ENCODE results near the gene PRC1. TPM values are rescaled to one million over a fixed set of nuclear protein-coding genes. Genes with fewer than 3 reads are reported as not detected.

PRC1 gene
- total and polyA plus RNA-seq, 4 donors: 5.0 to 31.1 (median 7.9) TPM

DNA sequence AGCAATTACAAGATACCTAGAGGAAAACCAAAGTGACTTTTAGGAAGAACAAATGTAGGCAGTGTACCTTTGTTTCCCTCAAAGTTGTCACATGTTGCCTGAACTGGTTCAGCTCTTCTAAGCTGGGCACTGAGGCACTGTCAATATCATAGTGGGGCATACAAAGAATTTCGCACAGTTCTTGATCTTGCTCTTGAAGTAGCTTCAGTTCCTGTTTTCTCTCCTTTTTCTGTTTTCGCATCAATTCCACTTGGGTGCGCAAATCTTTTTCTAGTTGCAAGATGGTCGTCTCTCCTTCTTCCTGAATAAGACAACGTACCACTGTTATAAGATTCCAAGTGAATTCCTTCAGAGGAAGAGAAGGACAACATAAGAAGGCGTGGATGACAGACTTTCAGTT is 12.7 kb downstream of the PRC1 start:
- no peak for ATAC-seq (ENCODE audit: insufficient read depth, low FRiP score)
- H3K4me1 ChIP-seq (ENCODE audit: control insufficient read depth in 5 of 5, insufficient read depth in 5 of 5, low read length in 5 of 5): no peaks in the 10 kb centered on the region
- no peak overlapping the region for H3K4me3 ChIP-seq

DNA sequence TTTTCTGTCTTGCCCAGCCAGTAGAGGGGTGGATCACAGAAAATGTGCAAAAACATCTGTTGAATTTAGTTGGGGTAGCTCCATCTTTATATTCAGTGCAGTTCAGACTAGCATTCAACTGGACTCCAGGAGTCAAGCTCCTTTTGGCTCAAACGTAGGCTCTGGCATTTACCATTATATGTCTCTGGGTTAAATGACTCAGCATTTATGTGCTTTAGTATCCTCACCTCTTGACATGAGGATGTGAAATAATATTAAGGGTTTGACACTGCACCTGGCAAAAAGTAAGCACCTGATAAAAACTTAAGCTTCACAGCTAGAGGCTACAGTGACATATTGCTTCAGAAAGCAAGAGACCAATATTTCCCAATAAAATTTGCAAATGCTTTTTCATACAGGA is 14.8 kb downstream of the PRC1 start:
- Histone ChIP-seq H3K9me3 (ENCODE audit: control insufficient read depth in 4 of 4, insufficient read depth in 3 of 4, low read length in 3 of 4) (no peaks in the 10 kb centered on the region), H3K4me3 (no peak overlapping the region), H3K27ac (ENCODE audit: low read depth in 1 of 2, low read length in 1 of 2) (no peak overlapping the region), H3K27me3 (ENCODE audit: control insufficient read depth in 3 of 3, insufficient read depth in 3 of 3, low read length in 2 of 3) (no peaks in the 10 kb centered on the region), H3K9ac (ENCODE audit: insufficient read depth in 1 of 2, low read length in 2 of 2) (no peak overlapping the region), H3K36me3 (ENCODE audit: control insufficient read depth in 4 of 4, insufficient read depth in 4 of 4, low read length in 4 of 4) (peaks cover 1 to 33% (median 17%) of the 10 kb centered on the region in 4 donors), H3K4me1 (ENCODE audit: control insufficient read depth in 5 of 5, insufficient read depth in 5 of 5, low read length in 5 of 5) (no peaks in the 10 kb centered on the region)
- no peak for DNase-seq
- 63 to 84% methylated on average over 1 of the region's 1 CpG for WGBS, 2 donors
- no peak for TF ChIP-seq CTCF (IDR thresholded peaks at IDR 0.05; ENCODE audit: control extremely low read depth, extremely low read depth)
- no peak for ATAC-seq (ENCODE audit: insufficient read depth, low FRiP score)

More for the DNA sequence above, 12.7 kb downstream of the PRC1 start:
- DNase-seq: no peak
- no peaks in the 10 kb centered on the region for H3K9me3 ChIP-seq (ENCODE audit: control insufficient read depth in 4 of 4, insufficient read depth in 3 of 4, low read length in 3 of 4)
- WGBS, 2 donors: 89 to 91% methylated on average over 6 of the region's 6 CpGs
- no peaks in the 10 kb centered on the region for H3K27me3 ChIP-seq (ENCODE audit: control insufficient read depth in 3 of 3, insufficient read depth in 3 of 3, low read length in 2 of 3)
- no peak for TF ChIP-seq CTCF (IDR thresholded peaks at IDR 0.05; ENCODE audit: control extremely low read depth, extremely low read depth)
- no peak overlapping the region for H3K9ac ChIP-seq (ENCODE audit: insufficient read depth in 1 of 2, low read length in 2 of 2)
- no peak overlapping the region for H3K27ac ChIP-seq (ENCODE audit: low read depth in 1 of 2, low read length in 1 of 2)
- peaks cover 1 to 28% (median 11%) of the 10 kb centered on the region in 4 donors for H3K36me3 ChIP-seq (ENCODE audit: control insufficient read depth in 4 of 4, insufficient read depth in 4 of 4, low read length in 4 of 4)

DNA sequence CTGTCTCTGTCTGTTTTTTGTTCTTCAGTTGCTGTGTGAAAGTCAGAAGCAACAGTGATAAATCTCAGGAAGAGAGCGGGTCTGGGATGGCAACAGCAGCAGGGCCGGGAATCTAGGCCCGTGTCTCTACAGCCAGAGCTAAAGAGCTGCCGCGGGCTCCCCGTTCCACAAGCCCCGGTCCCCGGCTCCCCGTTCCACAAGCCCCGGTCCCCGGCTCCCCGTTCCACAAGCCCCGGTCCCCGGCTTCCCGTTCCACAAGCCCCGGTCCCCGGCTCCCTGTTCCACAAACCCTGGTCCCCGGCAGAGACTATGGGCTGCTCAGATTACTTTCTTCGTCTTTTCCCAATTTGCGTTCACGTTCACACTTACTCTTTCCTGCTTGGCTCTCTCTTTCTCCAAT is 20.1 kb downstream of the PRC1 start:
- ATAC-seq (ENCODE audit: insufficient read depth, low FRiP score) (no peak), DNase-seq (no peak)
- Histone ChIP-seq H3K4me3 (no peak overlapping the region), H3K27me3 (ENCODE audit: control insufficient read depth in 3 of 3, insufficient read depth in 3 of 3, low read length in 2 of 3) (no peaks in the 10 kb centered on the region), H3K4me1 (ENCODE audit: control insufficient read depth in 5 of 5, insufficient read depth in 5 of 5, low read length in 5 of 5) (no peaks in the 10 kb centered on the region), H3K27ac (ENCODE audit: low read depth in 1 of 2, low read length in 1 of 2) (no peak overlapping the region), H3K36me3 (ENCODE audit: control insufficient read depth in 4 of 4, insufficient read depth in 4 of 4, low read length in 4 of 4) (peaks cover 0 to 24% (median 6%) of the 10 kb centered on the region in 4 donors), H3K9ac (ENCODE audit: insufficient read depth in 1 of 2, low read length in 2 of 2) (no peak overlapping the region), H3K9me3 (ENCODE audit: control insufficient read depth in 4 of 4, insufficient read depth in 3 of 4, low read length in 3 of 4) (no peaks in the 10 kb centered on the region)
- TF ChIP-seq CTCF (IDR thresholded peaks at IDR 0.05; ENCODE audit: control extremely low read depth, extremely low read depth): no peak
- WGBS, 2 donors: 94 to 96% methylated on average over 21 of the region's 21 CpGs

DNA sequence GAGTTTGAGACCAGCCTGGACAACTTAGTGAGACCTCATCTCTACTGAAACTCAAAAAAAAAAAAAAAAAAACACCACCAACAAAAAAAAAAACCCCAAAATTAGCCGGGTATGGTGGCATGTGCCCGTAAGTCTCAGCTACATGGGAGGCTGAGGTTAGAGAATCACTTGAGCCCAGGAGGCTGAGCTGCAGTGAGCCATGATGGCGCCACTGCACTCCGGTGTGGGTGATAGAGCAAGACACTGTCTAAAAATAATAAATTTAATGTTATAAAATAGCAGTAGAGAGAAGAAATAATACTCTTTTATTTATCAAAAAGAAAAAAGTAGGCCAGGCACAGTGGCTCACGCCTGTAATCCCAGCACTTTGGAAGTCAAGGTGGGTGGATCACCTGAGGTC is 22.2 kb downstream of the PRC1 start:
- DNase-seq (no peak), ATAC-seq (ENCODE audit: insufficient read depth, low FRiP score) (no peak)
- Histone ChIP-seq H3K36me3 (ENCODE audit: control insufficient read depth in 4 of 4, insufficient read depth in 4 of 4, low read length in 4 of 4) (peaks cover 0 to 39% (median 13%) of the 10 kb centered on the region in 4 donors), H3K4me1 (ENCODE audit: control insufficient read depth in 5 of 5, insufficient read depth in 5 of 5, low read length in 5 of 5) (no peaks in the 10 kb centered on the region), H3K4me3 (no peak overlapping the region), H3K27ac (ENCODE audit: low read depth in 1 of 2, low read length in 1 of 2) (no peak overlapping the region), H3K9ac (ENCODE audit: insufficient read depth in 1 of 2, low read length in 2 of 2) (no peak overlapping the region), H3K27me3 (ENCODE audit: control insufficient read depth in 3 of 3, insufficient read depth in 3 of 3, low read length in 2 of 3) (no peaks in the 10 kb centered on the region), H3K9me3 (ENCODE audit: control insufficient read depth in 4 of 4, insufficient read depth in 3 of 4, low read length in 3 of 4) (no peaks in the 10 kb centered on the region)
- no peak for TF ChIP-seq CTCF (IDR thresholded peaks at IDR 0.05; ENCODE audit: control extremely low read depth, extremely low read depth)
- 96 to 97% methylated on average over 5 of the region's 5 CpGs for WGBS, 2 donors
